ENCODE data around the gene MAP3K8. TPM values are rescaled to one million over a fixed set of nuclear protein-coding genes. Genes with fewer than 3 reads are reported as not detected.

MAP3K8 gene
- total and polyA plus RNA-seq, 12 donors, result 2.7 to 19.2 (median 6.9) TPM

DNA sequence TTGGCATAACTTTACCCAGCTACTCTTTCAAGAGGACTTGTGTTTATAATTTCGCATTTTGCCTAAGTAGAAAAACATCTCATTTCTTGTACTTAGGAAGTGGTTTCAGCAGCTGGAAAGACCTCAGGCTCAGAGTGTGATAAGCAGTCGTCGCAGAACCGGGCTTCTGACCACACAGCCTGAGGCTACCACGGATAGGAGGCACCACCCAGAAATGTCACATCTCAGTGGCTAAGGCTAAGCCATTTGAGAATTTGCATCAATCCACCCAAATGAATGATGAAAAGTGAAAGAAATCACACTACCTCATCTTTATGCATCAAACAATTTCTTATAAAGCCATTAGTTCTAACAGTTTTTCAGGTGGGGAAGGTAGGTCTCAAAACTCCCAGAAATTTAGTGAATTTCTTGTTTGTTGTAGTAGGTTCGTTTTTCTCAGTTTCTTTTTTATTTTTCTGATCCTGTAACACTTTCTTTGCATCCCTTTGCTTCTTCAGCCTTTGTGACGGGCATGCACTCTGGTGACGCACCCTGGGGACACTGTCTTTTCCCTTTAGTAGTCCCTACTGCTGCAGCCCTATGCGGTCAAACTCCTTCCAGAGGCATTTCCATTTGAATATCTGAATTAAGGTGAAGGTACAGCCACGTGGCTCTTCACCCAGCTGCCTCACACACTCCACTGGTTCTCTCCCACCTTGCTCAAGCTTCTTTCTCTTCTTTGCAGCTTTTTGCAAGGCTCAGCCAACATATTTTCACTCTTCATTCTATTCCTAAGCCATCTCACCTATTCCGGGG, 68.5 kb downstream of the MAP3K8 start:
- Histone ChIP-seq H3K36me3 (no peaks in the 10 kb centered on the region), H3K4me1 (peaks cover 0 to 64% (median 0%) of the 10 kb centered on the region in 9 donors), H3K27ac (peak overlapping the region in 1 of 10 donors; percentile 73), H3K27me3 (peaks cover 0 to 23% (median 0%) of the 10 kb centered on the region in 7 donors), H3K9me3 (no peaks in the 10 kb centered on the region), H3K4me3 (peak overlapping the region in 1 of 10 donors; percentile 7)
- ATAC-seq, result peak in 2 of 8 donors; percentile 69 to 82
- 49 to 52% methylated on average over 11 of the region's 11 CpGs for WGBS, 2 donors
- TF ChIP-seq, protein P1, sequence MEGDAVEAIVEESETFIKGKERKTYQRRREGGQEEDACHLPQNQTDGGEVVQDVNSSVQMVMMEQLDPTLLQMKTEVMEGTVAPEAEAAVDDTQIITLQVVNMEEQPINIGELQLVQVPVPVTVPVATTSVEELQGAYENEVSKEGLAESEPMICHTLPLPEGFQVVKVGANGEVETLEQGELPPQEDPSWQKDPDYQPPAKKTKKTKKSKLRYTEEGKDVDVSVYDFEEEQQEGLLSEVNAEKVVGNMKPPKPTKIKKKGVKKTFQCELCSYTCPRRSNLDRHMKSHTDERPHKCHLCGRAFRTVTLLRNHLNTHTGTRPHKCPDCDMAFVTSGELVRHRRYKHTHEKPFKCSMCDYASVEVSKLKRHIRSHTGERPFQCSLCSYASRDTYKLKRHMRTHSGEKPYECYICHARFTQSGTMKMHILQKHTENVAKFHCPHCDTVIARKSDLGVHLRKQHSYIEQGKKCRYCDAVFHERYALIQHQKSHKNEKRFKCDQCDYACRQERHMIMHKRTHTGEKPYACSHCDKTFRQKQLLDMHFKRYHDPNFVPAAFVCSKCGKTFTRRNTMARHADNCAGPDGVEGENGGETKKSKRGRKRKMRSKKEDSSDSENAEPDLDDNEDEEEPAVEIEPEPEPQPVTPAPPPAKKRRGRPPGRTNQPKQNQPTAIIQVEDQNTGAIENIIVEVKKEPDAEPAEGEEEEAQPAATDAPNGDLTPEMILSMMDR (IDR thresholded peaks at IDR 0.05), result no peak
- no peak for DNase-seq
- intact Hi-C loops (cut with DNase I), result no loop called here

- Histone ChIP-seq H3K27ac (peak overlapping the region in 1 of 10 donors; percentile 84), H3K4me1 (peaks cover 0 to 51% (median 0%) of the 10 kb centered on the region in 9 donors), H3K27me3 (peaks cover 0 to 25% (median 0%) of the 10 kb centered on the region in 7 donors), H3K4me3 (no peak overlapping the region), H3K9me3 (no peaks in the 10 kb centered on the region), H3K36me3 (no peaks in the 10 kb centered on the region)
- ATAC-seq (no peak), DNase-seq (no peak)
- intact Hi-C loops (cut with DNase I), result no loop called here
- TF ChIP-seq, protein P1 (IDR thresholded peaks at IDR 0.05), result no peak
- 83 to 86% methylated on average over 10 of the region's 10 CpGs for WGBS, 2 donors
These were observed 69.8 kb downstream of the MAP3K8 start for GRCh38 chr10:30503700-30504266.

DNA sequence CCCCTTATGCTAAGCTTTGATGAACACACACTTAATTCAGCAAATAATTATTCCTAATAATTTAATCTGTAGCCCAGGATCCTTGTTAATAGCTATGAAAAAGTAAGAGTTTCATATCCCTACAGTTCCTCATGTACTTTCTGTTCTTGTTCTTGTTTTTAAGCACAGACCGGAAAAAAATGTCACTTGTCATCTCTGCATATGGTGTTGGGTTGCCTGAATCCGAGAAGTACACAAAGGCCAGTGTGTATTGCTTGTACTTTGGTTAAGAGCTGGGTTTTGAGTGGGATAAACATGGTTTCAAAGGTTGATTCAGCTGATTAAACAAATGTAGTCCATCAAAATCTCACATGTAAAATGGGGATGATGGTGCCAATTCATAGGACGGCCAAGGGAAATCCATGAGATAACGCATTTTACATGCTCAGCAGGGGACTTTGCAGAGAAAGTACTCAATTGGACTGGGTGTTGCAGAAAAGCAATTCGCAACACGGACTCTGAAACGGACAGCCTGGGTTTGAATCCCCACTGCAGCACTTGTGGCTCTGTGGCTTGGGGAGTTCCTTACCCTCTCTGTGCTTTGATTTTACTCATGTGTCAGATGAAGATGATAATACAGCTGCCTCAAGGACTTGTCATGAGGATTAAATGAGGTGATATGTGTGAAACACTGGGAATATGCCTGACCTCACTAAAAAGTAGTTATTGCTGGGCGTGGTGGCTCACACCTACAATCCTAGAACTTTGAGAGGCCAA, 71.7 kb downstream of the MAP3K8 start:
- intact Hi-C loops (cut with DNase I), result no loop called here
- ATAC-seq (peak in 3 of 8 donors; percentile 45 to 70 (median 69)), DNase-seq (no peak)
- H3K27ac ChIP-seq, result peak overlapping the region in 1 of 10 donors; percentile 84
- no peak overlapping the region for H3K4me3 ChIP-seq
- TF ChIP-seq, protein P1 (IDR thresholded peaks at IDR 0.05), result no peak
- H3K27me3 ChIP-seq, result peaks cover 0 to 25% (median 0%) of the 10 kb centered on the region in 7 donors
- peaks cover 0 to 66% (median 0%) of the 10 kb centered on the region in 9 donors for H3K4me1 ChIP-seq
- 87 to 93% methylated on average over 8 of the region's 8 CpGs for WGBS, 2 donors
- H3K9me3 ChIP-seq, result no peaks in the 10 kb centered on the region
- no peaks in the 10 kb centered on the region for H3K36me3 ChIP-seq

- whole genome bisulfite sequencing, 2 donors, result 71 to 81% methylated on average over 3 of the region's 3 CpGs
- intact Hi-C loops (cut with DNase I), result no loop called here
These were observed 75.5 kb downstream of the MAP3K8 start for GRCh38 chr10:30509508-30509907.

More at GRCh38 chr10:30509508-30509907, 75.5 kb downstream of the MAP3K8 start:
- TF ChIP-seq, protein P1 (IDR thresholded peaks at IDR 0.05), result no peak
- no peak overlapping the region for H3K27ac ChIP-seq
- H3K36me3 ChIP-seq, result no peaks in the 10 kb centered on the region
- no peak for DNase-seq
- no peak overlapping the region for H3K4me3 ChIP-seq
- H3K27me3 ChIP-seq, result peaks cover 0 to 10% (median 0%) of the 10 kb centered on the region in 7 donors
- peaks cover 0 to 48% (median 0%) of the 10 kb centered on the region in 9 donors for H3K4me1 ChIP-seq
- no peak for ATAC-seq
- no peaks in the 10 kb centered on the region for H3K9me3 ChIP-seq

Measured in heart right ventricle (tissue), 16 donors.